GM23338 (cell line): ENCODE data around the gene SOX15. TPM values are rescaled to one million over a fixed set of nuclear protein-coding genes. Genes with fewer than 3 reads are reported as not detected.

ENCODE experiments used
- CREB1 ChIP-seq: fragments of 250-450 bp; sonication (Bioruptor Pico); IDR thresholded peaks from 2 replicates; pipeline ENCODE4 v1.5.0; 2020; ENCODE audit warnings: low read depth, mild to moderate bottlenecking, moderate library complexity
- EZH2 ChIP-seq: fragments of 200-600 bp; sonication (generic); IDR thresholded peaks from one replicate; pipeline ENCODE4 v1.8.0; 2017; ENCODE audit warnings: antibody characterized with exemption, mild to moderate bottlenecking, low read depth; ENCODE audit not compliant: unreplicated experiment
- NANOG ChIP-seq: IDR thresholded peaks from 2 replicates; pipeline ENCODE4 v1.6.1; 2016; ENCODE audit warnings: antibody characterized with exemption, borderline replicate concordance
- POLR2AphosphoS5 ChIP-seq: IDR thresholded peaks from 2 replicates; pipeline ENCODE4 v1.6.1; 2016; ENCODE audit warnings: antibody characterized with exemption, low read depth
- REST ChIP-seq: IDR thresholded peaks from one replicate; pipeline ENCODE4 v1.6.1; 2018; ENCODE audit warnings: antibody characterized with exemption; ENCODE audit not compliant: unreplicated experiment
- STAT1 ChIP-seq: IDR thresholded peaks from one replicate; pipeline ENCODE4 v1.6.1; 2016; ENCODE audit warnings: antibody characterized with exemption; ENCODE audit not compliant: unreplicated experiment
- ZNF462 ChIP-seq: fragments of 250-450 bp; sonication (Bioruptor Pico); IDR thresholded peaks from 2 replicates; pipeline ENCODE4 v1.5.0; 2020; ENCODE audit warnings: mild to moderate bottlenecking, moderate library complexity
- polyA plus RNA-seq: library from polyadenylated mRNA; unstranded; fragments of >200 nt; fragmentation: Nextera tagmentation; extraction: Ambion mirVana; gene quantifications from 2 replicates; pipeline ENCODE4 v1.2.1, GENCODE V29; 2016
- total RNA-seq: library from RNA; depleted of rRNA; stranded (reverse); fragments of >200 nt; shearing (Covaris generic); gene quantifications from 2 replicates; pipeline ENCODE4 v1.2.3, GENCODE V29; 2014

Gene SOX15
- total and polyA plus RNA-seq, 2 experiments from 2014 or later, result 29.9 to 43.0 TPM

GRCh38 chr17:7610641-7611040 lies 20.7 kb upstream of the SOX15 start (continued):
- TF ChIP-seq ZNF462 (CRISPR knock-in tag) (no peak), POLR2AphosphoS5 (no peak), REST (no peak), NANOG (no peak), CREB1 (no peak), EZH2 (no peak), STAT1 (no peak)
